Measurements from ENCODE around the gene UBTD1.

The UBTD1 gene

GRCh38 chr10:97529685-97530465 is 31.2 kb downstream of the UBTD1 start:
- H3K9ac ChIP-seq (ENCODE audit: low read length) = no peak overlapping the region
- no peak overlapping the region for H3K4me3 ChIP-seq (ENCODE audit: low read length)
- peaks cover 9% of the 10 kb centered on the region for H3K4me1 ChIP-seq (ENCODE audit: control insufficient read depth, insufficient read depth, low read length)
- H3K27me3 ChIP-seq (replicated peaks; ENCODE audit: control insufficient read depth, insufficient read depth, low read length) = no peaks in the 10 kb centered on the region
- no peaks in the 10 kb centered on the region for H3K9me3 ChIP-seq (ENCODE audit: control insufficient read depth, low read length)
- H3K36me3 ChIP-seq (ENCODE audit: control insufficient read depth, insufficient read depth, low read length, severe bottlenecking) = no peaks in the 10 kb centered on the region
- no peak for DNase-seq (ENCODE audit: low read depth)

DNA sequence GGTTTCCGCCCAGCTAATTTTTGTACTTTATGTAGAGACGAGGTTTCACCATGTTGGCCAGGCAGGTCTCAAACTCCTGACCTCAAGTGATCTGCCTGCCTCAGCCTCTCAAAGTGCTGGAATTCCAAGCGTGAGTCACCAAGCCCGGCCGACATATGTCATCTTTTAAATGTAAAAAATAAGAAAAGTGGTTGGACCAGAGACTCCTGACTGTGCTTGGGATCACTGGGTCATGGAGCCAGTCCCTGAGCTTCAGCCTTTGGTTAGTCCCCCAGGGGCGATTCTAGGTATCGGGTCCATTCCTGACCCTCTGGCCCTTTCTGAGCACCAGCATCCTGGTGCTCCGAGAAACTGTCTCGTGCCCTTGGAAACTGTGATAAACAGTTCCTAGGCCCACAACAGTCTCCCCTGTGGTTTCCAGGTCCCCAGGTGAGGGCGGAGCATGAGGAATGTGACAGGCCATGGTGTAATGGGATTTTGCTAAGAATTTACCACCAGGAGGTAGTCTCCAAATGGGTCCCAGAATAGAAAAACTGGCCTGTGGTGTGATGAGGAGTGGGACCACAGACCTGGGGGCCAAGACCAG is 32.8 kb downstream of the UBTD1 start:
- H3K9me3 ChIP-seq (ENCODE audit: control insufficient read depth, low read length) = no peaks in the 10 kb centered on the region
- H3K27me3 ChIP-seq (replicated peaks; ENCODE audit: control insufficient read depth, insufficient read depth, low read length) = no peaks in the 10 kb centered on the region
- H3K4me1 ChIP-seq (ENCODE audit: control insufficient read depth, insufficient read depth, low read length) = peaks cover 6% of the 10 kb centered on the region
- H3K36me3 ChIP-seq (ENCODE audit: control insufficient read depth, insufficient read depth, low read length, severe bottlenecking) = no peaks in the 10 kb centered on the region
- DNase-seq (ENCODE audit: low read depth) = no peak
- no peak overlapping the region for H3K9ac ChIP-seq (ENCODE audit: low read length)
- H3K4me3 ChIP-seq (ENCODE audit: low read length) = no peak overlapping the region

- DNase-seq (ENCODE audit: low read depth) = peak; percentile 67
- Histone ChIP-seq H3K36me3 (ENCODE audit: control insufficient read depth, insufficient read depth, low read length, severe bottlenecking) (no peaks in the 10 kb centered on the region), H3K9ac (ENCODE audit: low read length) (no peak overlapping the region), H3K4me3 (ENCODE audit: low read length) (no peak overlapping the region), H3K9me3 (ENCODE audit: control insufficient read depth, low read length) (no peaks in the 10 kb centered on the region), H3K27me3 (replicated peaks; ENCODE audit: control insufficient read depth, insufficient read depth, low read length) (no peaks in the 10 kb centered on the region), H3K4me1 (ENCODE audit: control insufficient read depth, insufficient read depth, low read length) (peaks cover 8% of the 10 kb centered on the region)
Measured at GRCh38 chr10:97532935-97533671, 34.4 kb downstream of the UBTD1 start.

GRCh38 chr10:97533888-97534287 is 35.2 kb downstream of the UBTD1 start:
- Histone ChIP-seq H3K9me3 (ENCODE audit: control insufficient read depth, low read length) (no peaks in the 10 kb centered on the region), H3K4me3 (ENCODE audit: low read length) (no peak overlapping the region), H3K4me1 (ENCODE audit: control insufficient read depth, insufficient read depth, low read length) (peaks cover 14% of the 10 kb centered on the region), H3K9ac (ENCODE audit: low read length) (no peak overlapping the region), H3K27me3 (replicated peaks; ENCODE audit: control insufficient read depth, insufficient read depth, low read length) (no peaks in the 10 kb centered on the region), H3K36me3 (ENCODE audit: control insufficient read depth, insufficient read depth, low read length, severe bottlenecking) (no peaks in the 10 kb centered on the region)
- DNase-seq (ENCODE audit: low read depth) = no peak

DNA sequence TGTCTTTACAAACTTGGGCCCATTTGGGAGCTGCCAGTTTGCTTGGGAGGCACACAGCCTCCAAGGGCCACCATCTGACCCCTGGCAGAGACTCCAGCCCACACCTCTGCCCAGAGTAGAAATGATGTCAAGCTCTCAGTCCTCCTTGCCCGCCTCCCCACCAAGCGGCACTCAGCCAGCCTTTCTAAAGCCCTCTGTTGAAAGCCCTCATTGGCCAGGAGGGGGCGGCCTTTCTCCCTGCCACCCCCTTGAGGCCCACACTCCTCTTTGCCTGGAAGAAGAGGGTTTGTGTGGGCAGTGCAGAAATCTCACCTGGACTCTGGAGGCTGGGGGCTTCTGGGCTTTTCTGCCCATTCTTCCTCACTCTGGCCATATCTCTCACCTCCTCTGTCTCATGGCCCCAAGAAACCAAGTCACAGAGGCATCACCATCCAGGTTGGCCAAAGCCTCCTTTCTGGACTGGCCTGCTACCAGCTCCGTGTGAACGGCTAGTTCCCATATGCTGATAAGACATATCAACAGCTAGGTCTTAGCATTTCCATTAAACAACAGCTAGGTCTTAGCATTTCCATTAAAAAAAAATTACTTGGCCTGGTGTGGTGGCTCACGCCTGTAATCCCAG is 36.1 kb downstream of the UBTD1 start:
- Histone ChIP-seq H3K9ac (ENCODE audit: low read length) (no peak overlapping the region), H3K9me3 (ENCODE audit: control insufficient read depth, low read length) (no peaks in the 10 kb centered on the region), H3K4me3 (ENCODE audit: low read length) (no peak overlapping the region), H3K4me1 (ENCODE audit: control insufficient read depth, insufficient read depth, low read length) (peaks cover 24% of the 10 kb centered on the region), H3K36me3 (ENCODE audit: control insufficient read depth, insufficient read depth, low read length, severe bottlenecking) (no peaks in the 10 kb centered on the region), H3K27me3 (replicated peaks; ENCODE audit: control insufficient read depth, insufficient read depth, low read length) (no peaks in the 10 kb centered on the region)
- DNase-seq (ENCODE audit: low read depth) = no peak

DNA sequence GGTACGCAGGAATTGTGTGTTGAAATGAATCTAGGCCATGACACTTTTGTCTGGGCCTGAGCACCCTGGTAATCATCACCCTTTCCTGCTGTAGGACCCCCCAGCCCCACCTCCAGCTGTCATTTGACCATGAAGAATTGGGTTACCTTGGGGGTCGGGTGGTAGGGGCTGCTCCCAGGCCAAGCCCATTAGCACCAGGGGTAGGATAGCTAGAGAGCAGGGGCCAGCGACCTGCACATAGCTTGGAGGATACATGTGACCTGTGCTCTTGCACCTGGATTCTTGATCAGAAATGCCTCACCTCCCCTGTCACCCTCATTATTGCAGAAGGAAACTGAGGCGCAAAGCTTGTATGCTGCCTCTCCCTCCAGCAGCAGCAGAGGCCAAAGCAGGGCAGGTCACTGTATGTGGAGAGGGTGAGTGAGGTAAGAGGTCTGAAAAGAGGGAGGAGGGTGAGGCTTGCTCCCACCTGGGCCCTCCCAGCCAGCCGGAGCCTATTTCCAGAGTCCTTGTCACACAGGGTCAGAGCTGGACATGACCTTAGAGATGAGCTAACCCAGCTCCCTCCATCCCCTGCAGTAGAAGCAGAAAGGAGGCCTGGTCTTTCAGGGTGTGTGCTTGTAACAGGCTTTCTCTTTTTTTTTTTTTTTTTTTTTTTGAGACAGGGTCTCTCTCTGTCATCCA is 38.6 kb downstream of the UBTD1 start:
- Histone ChIP-seq H3K4me3 (ENCODE audit: low read length) (no peak overlapping the region), H3K4me1 (ENCODE audit: control insufficient read depth, insufficient read depth, low read length) (peaks cover 43% of the 10 kb centered on the region), H3K36me3 (ENCODE audit: control insufficient read depth, insufficient read depth, low read length, severe bottlenecking) (no peaks in the 10 kb centered on the region), H3K9ac (ENCODE audit: low read length) (no peak overlapping the region), H3K27me3 (replicated peaks; ENCODE audit: control insufficient read depth, insufficient read depth, low read length) (no peaks in the 10 kb centered on the region), H3K9me3 (ENCODE audit: control insufficient read depth, low read length) (no peaks in the 10 kb centered on the region)
- no peak for DNase-seq (ENCODE audit: low read depth)

DNA sequence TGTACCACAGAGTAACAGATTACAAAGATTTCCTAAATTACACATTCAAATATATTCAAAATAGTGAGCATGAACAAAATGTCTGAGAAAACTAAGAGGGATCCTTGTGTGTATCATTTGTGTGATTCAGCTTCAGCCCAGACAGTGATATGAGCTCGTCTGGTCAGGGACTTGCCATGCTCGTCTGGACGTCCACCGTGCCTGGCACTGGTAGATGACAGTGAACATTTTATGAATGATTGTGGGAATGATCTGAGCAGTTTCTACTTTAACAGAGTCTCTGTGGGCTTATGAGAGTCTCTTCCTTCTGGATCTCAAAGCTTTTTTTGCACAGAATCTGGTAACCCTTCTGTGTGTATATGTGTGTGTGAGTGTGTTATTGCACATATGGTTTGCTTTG is 39.7 kb downstream of the UBTD1 start:
- Histone ChIP-seq H3K4me1 (ENCODE audit: control insufficient read depth, insufficient read depth, low read length) (peaks cover 53% of the 10 kb centered on the region), H3K9me3 (ENCODE audit: control insufficient read depth, low read length) (no peaks in the 10 kb centered on the region), H3K36me3 (ENCODE audit: control insufficient read depth, insufficient read depth, low read length, severe bottlenecking) (no peaks in the 10 kb centered on the region), H3K4me3 (ENCODE audit: low read length) (no peak overlapping the region), H3K9ac (ENCODE audit: low read length) (peak overlapping the region; percentile 67), H3K27me3 (replicated peaks; ENCODE audit: control insufficient read depth, insufficient read depth, low read length) (no peaks in the 10 kb centered on the region)
- peak; percentile 55 for DNase-seq (ENCODE audit: low read depth)

DNA sequence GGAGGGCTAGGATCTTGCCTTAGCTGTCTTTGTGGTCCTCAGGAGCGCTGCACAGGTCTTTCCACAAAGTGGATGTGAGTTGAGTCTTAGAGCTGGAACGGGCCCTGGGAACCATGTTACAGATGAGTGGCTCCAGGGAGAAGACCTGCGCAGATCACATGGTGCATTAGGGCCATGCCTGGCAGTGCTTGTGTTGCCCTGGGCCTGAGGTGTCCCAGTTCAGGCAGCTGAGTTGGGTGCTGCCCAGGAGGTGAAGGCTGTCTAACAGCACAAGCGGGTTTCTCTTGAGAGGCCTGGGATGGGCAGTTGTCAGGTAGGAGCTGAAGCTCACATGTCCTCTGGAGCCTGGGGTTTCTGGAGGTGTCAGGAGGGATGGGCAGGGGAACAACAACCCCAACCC is 40.1 kb downstream of the UBTD1 start:
- Histone ChIP-seq H3K27me3 (replicated peaks; ENCODE audit: control insufficient read depth, insufficient read depth, low read length) (no peaks in the 10 kb centered on the region), H3K9me3 (ENCODE audit: control insufficient read depth, low read length) (no peaks in the 10 kb centered on the region), H3K4me1 (ENCODE audit: control insufficient read depth, insufficient read depth, low read length) (peaks cover 57% of the 10 kb centered on the region), H3K4me3 (ENCODE audit: low read length) (no peak overlapping the region), H3K36me3 (ENCODE audit: control insufficient read depth, insufficient read depth, low read length, severe bottlenecking) (no peaks in the 10 kb centered on the region), H3K9ac (ENCODE audit: low read length) (peak overlapping the region; percentile 67)
- DNase-seq (ENCODE audit: low read depth) = no peak

- Histone ChIP-seq H3K36me3 (ENCODE audit: control insufficient read depth, insufficient read depth, low read length, severe bottlenecking) (no peaks in the 10 kb centered on the region), H3K27me3 (replicated peaks; ENCODE audit: control insufficient read depth, insufficient read depth, low read length) (no peaks in the 10 kb centered on the region), H3K9ac (ENCODE audit: low read length) (peak overlapping the region; percentile 73), H3K4me1 (ENCODE audit: control insufficient read depth, insufficient read depth, low read length) (peaks cover 57% of the 10 kb centered on the region), H3K9me3 (ENCODE audit: control insufficient read depth, low read length) (no peaks in the 10 kb centered on the region), H3K4me3 (ENCODE audit: low read length) (no peak overlapping the region)
- DNase-seq (ENCODE audit: low read depth) = peak; percentile 87
Measured at GRCh38 chr10:97539523-97540200, 40.9 kb downstream of the UBTD1 start.

DNA sequence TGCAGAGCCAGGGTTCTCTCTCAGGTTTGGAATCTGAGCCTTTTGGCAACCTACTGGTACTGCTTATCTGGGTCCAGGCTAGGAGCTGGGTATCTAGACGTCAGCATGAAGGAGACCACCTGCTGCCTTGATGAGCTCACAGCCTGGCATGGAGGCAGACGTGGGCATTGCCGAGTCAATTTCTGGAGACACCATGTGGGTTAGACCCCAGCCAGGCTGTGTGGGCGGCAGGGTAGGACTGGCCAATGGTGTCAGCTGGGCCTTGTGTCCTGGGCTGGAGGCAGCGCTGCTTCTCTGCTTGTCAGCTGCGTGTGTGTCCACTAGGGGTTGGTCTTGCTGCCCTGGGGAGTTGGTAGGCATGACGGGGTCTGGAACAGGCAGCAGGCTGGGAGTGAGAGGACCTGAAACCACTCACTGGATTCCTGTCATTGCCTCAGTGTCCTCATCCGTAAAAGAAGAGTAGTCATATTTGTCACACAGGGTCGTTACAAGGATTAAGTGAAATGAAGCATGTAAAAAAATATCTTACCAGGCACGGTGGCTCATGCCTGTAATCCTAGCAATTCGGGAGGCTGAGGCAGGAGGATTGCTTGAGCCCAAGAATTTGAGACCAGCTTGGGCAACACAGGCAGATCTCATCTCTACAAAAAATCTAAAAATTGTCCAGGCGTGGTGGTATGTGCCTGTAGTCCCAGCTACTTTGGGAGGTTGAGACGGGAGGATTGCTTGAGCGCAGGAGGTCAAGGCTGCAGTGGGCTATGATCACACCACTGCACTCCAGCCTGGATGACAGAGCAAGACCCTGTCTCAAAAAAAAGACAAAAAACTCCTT is 42.2 kb downstream of the UBTD1 start:
- Histone ChIP-seq H3K36me3 (ENCODE audit: control insufficient read depth, insufficient read depth, low read length, severe bottlenecking) (no peaks in the 10 kb centered on the region), H3K4me1 (ENCODE audit: control insufficient read depth, insufficient read depth, low read length) (peaks cover 57% of the 10 kb centered on the region), H3K9me3 (ENCODE audit: control insufficient read depth, low read length) (no peaks in the 10 kb centered on the region), H3K9ac (ENCODE audit: low read length) (peak overlapping the region; percentile 73), H3K27me3 (replicated peaks; ENCODE audit: control insufficient read depth, insufficient read depth, low read length) (no peaks in the 10 kb centered on the region), H3K4me3 (ENCODE audit: low read length) (peak overlapping the region; percentile 16)
- no peak for DNase-seq (ENCODE audit: low read depth)

All from adipocyte (in vitro differentiated cells).